ENCODE measurements around the gene C20orf144. TPM values are rescaled to one million over a fixed set of nuclear protein-coding genes. Genes with fewer than 3 reads are reported as not detected.
A peak's percentile ranks its signal among the peaks of the same experiment; 100 is the strongest.
"Not testable (repeated sequence)": the region's sequence is repeated elsewhere in the genome, so short reads cannot be mapped to it uniquely, and the experiment has no call there.

Gene C20orf144
- total RNA-seq, 1 donor from 2014 or later: 0.44 TPM

GRCh38 chr20:33646191-33646590, 15.9 kb upstream of the C20orf144 start:
- H3K27ac Mint-ChIP-seq (ENCODE audit: unreplicated experiment): no peak overlapping the region
- no peak overlapping the region for H3K4me3 Mint-ChIP-seq
- DNase-seq (ENCODE audit: low read depth, low spot score): no peak
- no peak for TF ChIP-seq CTCF (conservative IDR thresholded peaks at IDR 0.05)
- no peaks in the 10 kb centered on the region for H3K27me3 Mint-ChIP-seq (ENCODE audit: low read depth)
- H3K4me1 Mint-ChIP-seq: peaks cover 13% of the 10 kb centered on the region
- no peaks in the 10 kb centered on the region for H3K9me3 Mint-ChIP-seq
- peaks cover 11% of the 10 kb centered on the region for H3K36me3 Mint-ChIP-seq (ENCODE audit: low read depth)

DNA sequence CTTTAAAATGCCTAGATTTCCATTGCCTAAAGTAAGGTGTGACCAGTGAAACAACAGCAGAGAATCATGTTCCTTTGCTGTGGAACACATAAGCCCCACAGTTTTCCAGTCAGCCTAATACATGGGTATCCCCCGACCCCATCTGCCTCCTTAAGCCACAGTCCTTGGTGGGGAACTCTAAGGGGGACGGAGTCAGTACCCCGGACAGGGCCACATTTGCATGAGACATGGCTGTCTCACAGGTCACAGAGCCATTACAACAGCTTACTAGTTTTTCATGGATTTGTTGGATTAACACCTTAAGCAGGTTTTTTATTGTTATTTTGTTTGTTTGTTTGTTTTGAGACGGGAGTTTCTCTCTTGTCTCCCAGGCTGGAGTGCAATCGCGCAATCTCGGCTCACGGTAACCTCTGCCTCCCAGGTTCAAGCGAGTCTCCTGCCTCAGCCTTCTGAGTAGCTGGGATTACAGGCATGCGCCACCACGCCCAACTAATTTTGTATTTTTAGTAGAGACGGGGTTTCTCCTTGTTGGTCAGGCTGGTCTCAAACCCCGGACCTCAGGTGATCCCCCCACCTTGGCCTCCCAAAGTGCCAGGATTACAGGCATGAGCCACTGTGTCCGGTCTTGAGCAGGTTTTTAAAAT, 15.0 kb upstream of the C20orf144 start:
- not testable (repeated sequence) for H3K9me3 Mint-ChIP-seq

DNA sequence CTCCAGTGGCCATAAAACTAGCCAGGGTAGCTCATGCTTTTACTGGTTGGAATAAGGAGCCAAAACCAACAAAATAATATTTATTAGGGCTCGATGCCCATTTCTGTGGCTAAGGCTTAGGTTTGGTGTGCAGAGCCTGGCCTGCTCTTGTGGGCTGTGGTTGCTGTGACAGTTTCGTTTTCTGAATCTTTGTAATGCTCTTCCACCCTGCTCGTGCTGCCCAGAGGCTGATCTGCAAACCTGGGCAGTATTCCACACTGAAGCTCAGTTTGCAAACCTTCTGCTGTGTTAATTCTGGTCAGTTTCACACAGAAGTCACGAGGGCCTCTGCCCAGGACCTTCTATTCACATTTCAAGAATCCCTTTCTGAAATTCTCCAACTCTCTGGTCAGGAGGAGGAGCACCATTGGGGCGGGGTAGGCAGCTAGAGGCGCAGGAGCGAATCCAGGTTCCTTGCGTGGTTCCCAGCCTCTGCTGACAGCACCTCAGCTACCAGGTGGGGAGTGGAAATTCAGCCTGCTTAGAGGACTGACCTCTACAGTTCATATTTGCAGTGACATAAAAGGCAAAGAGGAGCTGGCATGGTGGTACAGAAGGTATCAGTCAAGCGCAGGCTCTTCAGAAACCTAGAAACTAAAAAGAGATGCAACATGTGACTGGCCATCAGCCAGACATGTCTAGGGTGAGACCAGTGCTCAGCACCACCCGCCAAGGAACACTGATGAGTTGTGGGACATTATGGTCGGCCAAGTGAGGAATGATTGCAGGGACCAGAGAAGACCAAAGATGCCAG, 14.3 kb upstream of the C20orf144 start:
- Mint-ChIP-seq H3K36me3 (ENCODE audit: low read depth) (peaks cover 11% of the 10 kb centered on the region), H3K27ac (ENCODE audit: unreplicated experiment) (peak overlapping the region; percentile 62), H3K9me3 (no peaks in the 10 kb centered on the region), H3K4me1 (peaks cover 22% of the 10 kb centered on the region), H3K4me3 (no peak overlapping the region), H3K27me3 (ENCODE audit: low read depth) (no peaks in the 10 kb centered on the region)
- TF ChIP-seq CTCF (conservative IDR thresholded peaks at IDR 0.05): no peak
- no peak for DNase-seq (ENCODE audit: low read depth, low spot score)

More for the DNA sequence above, 15.0 kb upstream of the C20orf144 start:
- not testable (repeated sequence) for H3K27ac Mint-ChIP-seq (ENCODE audit: unreplicated experiment); DNase-seq (ENCODE audit: low read depth, low spot score); H3K4me3 Mint-ChIP-seq; H3K27me3 Mint-ChIP-seq (ENCODE audit: low read depth)
- H3K4me1 Mint-ChIP-seq: peaks cover 22% of the 10 kb centered on the region
- H3K36me3 Mint-ChIP-seq (ENCODE audit: low read depth): peaks cover 11% of the 10 kb centered on the region

GRCh38 chr20:33648396-33649004, 13.6 kb upstream of the C20orf144 start:
- H3K27ac Mint-ChIP-seq (ENCODE audit: unreplicated experiment): peak overlapping the region; percentile 32
- TF ChIP-seq CTCF (conservative IDR thresholded peaks at IDR 0.05): no peak
- H3K4me3 Mint-ChIP-seq: no peak overlapping the region
- H3K4me1 Mint-ChIP-seq: peaks cover 28% of the 10 kb centered on the region
- no peaks in the 10 kb centered on the region for H3K9me3 Mint-ChIP-seq
- peaks cover 3% of the 10 kb centered on the region for H3K27me3 Mint-ChIP-seq (ENCODE audit: low read depth)
- no peak for DNase-seq (ENCODE audit: low read depth, low spot score)
- H3K36me3 Mint-ChIP-seq (ENCODE audit: low read depth): peaks cover 11% of the 10 kb centered on the region

GRCh38 chr20:33649201-33649681, 12.9 kb upstream of the C20orf144 start:
- Mint-ChIP-seq H3K27me3 (ENCODE audit: low read depth) (peaks cover 3% of the 10 kb centered on the region), H3K9me3 (no peaks in the 10 kb centered on the region), H3K36me3 (ENCODE audit: low read depth) (peaks cover 11% of the 10 kb centered on the region), H3K4me3 (peak overlapping the region; percentile 54), H3K27ac (ENCODE audit: unreplicated experiment) (peak overlapping the region; percentile 79), H3K4me1 (peaks cover 29% of the 10 kb centered on the region)
- no peak for DNase-seq (ENCODE audit: low read depth, low spot score)
- no peak for TF ChIP-seq CTCF (conservative IDR thresholded peaks at IDR 0.05)

All from neural crest cell (in vitro differentiated cells).